Activated CD8-positive, alpha-beta memory T cell treated with anti-CD3 and anti-CD28 coated beads for 4 hours (primary cell): Measurements from ENCODE around the gene RPL36.
"Not testable (repeated sequence)": the region's sequence is repeated elsewhere in the genome, so short reads cannot be mapped to it uniquely, and the experiment has no call there.

Source experiments
- DNase-seq, 2 donors: peaks; one replicate each; pipeline ENCODE4 v3.0.0-alpha.2; 2020; ENCODE audit warnings: low read depth in 2 of 2

Gene RPL36

GRCh38 chr19:5690955-5691821 lies 1.1 kb downstream of the RPL36 start:
- DNase-seq = peak; percentile 42 to 62

DNA sequence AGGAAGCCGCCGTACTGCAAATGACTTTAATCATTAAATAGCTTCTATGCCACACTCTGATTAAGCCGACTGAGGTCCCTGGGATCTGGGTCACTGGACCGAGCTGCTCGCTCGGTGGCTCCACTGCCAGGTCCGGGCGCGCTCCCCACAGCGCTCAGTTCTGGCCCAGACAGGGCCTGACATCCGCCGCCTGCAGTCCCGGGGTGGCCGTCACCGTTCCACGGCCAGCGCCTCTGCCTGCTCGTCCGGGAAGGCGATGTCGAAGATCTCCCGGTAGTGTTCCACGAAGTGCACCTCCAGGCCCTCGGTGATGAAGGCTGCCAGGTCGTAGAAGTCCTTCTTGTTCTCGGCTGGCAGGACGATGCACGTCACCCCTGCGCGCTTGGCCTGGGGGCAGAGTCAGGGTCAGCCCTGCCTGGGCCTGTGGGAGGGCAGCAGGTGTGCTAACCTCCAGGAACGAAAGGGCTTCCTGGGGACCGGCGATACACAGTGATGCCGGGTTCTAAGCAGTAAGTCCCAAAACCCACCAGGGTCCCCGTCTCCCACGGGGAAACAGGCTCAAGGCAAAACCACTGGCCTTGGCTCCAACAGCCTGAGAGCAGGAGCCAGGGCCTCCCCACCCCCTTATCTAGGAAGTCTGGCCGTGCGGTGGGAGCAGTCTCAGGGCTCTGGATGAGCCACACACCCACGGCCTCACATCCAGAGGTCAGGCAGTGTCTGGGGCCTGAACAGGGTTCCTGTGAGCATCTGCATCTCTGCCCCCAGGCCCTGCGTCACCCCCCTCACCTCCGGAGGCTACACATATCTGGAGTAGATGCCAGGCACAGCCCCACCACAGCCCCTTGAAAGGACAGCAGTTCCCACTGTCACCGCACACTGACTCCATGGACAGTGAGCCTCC lies 2.0 kb downstream of the RPL36 start:
- no peak for DNase-seq

DNA sequence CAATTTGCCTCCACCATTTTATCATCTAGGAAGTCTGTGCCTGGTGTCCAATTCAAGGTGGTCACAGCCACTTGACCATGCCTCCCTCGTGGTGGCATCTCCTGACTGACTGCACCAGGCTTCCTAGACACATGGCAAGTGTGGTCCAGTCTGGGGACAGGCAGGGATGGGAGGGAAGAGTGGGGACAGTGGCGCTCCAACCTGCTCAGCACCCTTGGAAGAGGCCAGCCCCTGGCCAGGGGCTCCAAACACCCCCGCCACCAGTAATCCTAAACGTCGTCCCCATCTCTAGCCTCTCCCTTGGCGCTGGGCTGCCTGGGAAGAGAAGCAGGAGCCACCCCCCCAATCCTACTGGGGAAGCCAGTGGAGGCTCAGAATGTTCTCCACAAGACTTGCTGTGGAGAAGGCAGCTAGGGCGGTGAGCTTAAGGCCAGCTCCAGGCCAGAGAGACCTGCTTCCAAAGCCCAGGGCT lies 2.7 kb downstream of the RPL36 start:
- no peak for DNase-seq

DNA sequence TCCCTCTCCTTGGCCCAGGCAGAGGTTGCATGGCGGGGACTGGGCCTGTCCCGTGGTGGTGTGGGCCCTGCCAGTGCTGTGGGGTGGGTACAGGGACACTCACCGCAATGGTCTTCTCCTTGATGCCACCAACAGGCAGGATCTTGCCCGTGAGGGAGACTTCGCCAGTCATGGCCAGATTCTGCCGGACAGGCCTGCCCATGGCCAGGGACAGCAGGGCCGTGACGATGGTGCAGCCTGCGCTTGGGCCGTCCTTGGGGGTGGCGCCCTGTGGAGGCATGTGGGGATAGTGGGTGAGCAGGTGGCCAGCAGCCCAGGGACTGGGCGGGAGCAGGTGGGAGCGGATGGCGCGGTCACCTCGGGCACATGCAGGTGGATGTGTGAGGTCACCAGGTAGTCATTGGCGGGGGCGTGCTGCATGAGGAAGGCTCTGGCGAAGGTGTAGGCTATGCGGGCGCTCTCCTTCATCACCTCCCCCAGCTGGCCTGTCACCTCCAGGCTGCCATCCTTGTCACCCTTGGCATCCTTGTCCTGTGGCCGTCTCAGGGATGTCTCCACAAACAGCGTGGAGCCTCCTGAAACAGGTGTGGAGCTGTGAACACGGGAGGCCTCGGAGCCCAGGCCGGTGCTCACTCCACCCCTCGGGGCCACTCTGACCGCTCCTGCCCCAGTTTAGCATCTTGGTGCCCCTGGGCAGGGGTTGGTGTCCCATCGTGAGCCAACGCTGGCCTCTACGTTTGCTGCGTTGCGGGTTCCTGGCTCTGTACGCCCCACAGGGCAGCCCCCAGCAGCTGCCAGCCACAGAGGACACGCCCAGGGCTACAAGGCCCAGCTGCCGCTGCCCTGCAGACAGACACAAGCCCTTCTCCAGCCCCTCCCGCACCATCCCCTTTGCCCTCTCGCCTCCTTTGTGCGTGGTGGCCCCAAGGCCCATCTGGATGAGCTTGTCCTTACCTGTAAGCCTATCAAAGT lies 3.4 kb downstream of the RPL36 start:
- no peak for DNase-seq

DNA sequence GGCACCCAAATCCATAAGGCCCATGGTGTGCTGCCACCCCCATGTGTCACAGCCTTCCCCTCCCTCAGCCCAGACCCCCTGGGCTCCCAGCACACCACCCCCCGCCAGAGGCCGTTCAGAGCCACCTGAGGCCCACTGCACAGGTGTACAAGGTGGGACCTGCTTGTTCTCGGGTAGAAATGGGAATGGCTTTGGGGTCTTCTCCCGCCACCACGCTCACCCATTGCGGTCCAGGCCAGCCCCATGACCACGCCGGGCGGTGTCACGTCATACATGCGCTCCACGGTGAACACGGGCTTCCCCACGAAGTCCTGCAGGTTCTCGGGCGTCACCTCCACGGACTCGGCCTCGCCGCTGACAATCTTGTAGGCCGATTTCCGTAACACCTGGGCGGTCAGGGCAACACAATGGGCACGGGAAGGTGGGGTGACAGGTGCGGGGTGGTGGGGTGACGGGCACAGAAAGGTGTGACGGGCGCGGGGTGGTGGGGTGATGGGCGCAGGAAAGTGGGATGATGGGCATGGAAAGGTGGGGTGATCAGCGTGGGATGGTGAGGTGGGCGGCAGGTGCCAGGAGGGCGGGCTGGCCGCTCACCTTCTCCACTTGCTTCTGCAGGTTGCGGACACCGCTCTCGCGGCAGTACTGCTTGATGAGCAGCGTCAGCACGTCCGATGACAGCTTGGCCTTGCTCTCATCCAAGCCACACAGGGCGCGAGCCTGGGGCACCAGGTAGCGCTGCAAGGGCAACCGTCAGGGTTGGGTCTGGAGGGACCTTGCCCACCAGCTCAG lies 4.3 kb downstream of the RPL36 start:
- DNase-seq = no peak

GRCh38 chr19:5694956-5695648 lies 5.0 kb downstream of the RPL36 start:
- no peak for DNase-seq

GRCh38 chr19:5695649-5696195 lies 5.6 kb downstream of the RPL36 start:
- DNase-seq = no peak

GRCh38 chr19:5696196-5697021 lies 6.3 kb downstream of the RPL36 start:
- DNase-seq = no peak

- DNase-seq = no peak
These were observed 7.2 kb downstream of the RPL36 start for GRCh38 chr19:5697022-5697889.

DNA sequence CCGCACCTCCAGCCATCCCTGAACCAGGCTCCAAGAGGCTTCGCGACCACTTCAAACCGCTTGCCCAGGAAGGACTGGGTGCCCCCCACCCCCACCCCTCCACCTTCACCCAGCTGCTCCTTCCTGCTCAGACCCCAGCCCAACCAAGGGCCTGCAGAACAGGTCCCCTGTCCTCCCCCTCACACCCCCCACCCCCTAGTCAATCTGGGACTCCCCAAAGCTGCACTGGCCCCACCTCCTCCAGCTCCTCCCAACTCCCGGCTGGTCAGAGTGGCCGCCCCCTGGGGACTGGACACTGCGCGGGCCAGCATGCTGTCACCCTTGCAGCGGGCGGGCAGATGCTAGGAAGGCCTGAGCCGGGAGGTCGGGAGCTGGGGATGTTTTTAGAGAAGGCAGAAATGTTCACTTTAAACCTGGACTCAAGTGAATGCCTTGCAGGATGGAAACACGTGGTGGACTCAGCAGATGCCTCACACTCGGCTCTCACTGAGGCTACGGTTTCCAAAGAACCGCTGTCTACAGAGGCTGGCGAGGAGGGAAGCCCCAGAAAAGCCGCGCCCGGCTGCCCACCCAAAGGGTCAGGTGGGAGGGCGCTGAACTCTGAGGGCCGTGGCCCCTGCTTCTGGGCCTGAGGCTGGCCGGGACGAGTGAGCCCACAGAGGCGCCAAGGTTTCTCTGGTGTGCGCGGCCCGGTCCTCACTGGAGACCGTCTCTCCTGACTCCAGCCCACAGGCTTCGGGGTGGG lies 8.0 kb downstream of the RPL36 start:
- DNase-seq = no peak

- no peak for DNase-seq
These were observed 8.7 kb downstream of the RPL36 start for GRCh38 chr19:5698635-5699422.

GRCh38 chr19:5700455-5701092 lies 10.5 kb downstream of the RPL36 start:
- no peak for DNase-seq

GRCh38 chr19:5702053-5702410 lies 11.9 kb downstream of the RPL36 start:
- not testable (repeated sequence) for DNase-seq

DNA sequence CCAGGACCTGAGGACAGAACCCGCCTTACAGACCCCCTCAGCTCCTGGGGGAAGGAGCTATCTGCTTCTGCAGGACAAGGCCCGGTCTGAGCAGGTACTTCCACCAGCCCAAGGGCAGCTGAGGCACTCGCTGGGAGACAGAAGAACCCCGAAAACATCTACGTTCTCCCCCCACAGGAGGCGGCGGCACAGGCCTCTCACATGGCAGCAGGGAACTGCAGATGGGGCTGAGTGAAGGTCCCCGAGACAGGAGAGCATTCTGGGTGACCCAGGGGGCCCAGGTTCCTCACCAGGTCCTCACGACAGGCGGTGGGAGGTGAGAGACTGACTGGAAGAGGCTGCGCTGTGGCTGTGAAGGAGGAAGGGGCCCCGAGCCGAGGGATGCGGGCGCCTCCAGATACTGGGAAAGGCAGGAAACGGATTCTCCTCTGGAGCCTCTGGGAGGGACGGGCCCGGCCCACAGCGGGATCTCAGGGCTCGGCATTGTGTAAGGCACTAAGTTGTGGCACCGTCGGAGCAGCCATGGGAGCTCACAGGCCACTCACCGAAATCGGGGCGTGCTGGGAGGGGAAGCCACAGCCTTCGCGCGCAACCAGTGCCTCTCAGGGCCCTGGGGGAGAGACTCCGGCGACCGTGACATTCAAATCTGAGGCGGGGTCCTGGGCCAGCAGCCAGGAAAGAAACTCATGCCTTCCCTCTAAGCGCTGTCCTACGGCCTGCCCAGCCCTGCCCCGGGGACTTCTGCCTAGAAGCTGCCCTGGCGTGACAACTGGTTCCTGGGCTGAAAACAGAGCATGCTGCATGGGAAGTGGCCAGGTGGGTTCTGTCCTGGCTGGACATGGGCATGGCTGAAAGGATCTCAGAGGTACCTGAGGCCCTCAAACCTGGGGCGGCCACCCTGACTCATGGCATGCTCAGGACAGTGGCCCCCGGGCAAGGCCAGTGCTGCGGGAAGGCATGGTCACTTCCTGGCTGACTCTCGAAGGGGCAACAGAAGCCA lies 14.0 kb downstream of the RPL36 start:
- DNase-seq = no peak

- DNase-seq = no peak
These were observed 15.5 kb downstream of the RPL36 start for GRCh38 chr19:5705552-5705951.
